Measurements from ENCODE around the gene EVL. TPM values are rescaled to one million over a fixed set of nuclear protein-coding genes. Genes with fewer than 3 reads are reported as not detected.

EVL gene
- total RNA-seq, 1 donor from 2014 or later, result 11.7 TPM

DNA sequence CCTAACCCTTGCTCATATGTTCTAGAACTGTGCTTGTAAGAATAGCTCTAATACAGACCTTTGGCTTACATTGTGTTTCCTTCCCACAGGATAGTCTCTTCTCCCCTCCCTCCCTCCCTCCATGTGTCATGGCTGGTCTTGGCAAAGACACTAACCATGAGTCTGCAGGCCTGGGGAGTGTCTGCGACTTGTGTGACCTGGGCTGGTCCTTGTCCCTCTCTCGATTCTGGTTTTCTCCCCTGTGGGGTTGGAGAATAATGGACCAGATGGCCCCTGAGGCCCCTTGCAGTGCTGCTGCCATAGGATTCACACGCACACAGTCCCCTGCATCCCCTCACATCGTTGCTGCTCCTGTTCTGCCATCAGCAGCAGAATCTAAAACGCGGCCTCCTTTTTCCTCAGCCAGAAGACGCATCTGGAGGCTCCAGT, 64.0 kb downstream of the EVL start:
- no peak for DNase-seq (ENCODE audit: low spot score in 2 of 2)
- Histone ChIP-seq H3K4me3 (no peak overlapping the region), H3K27me3 (no peaks in the 10 kb centered on the region), H3K9me3 (no peaks in the 10 kb centered on the region), H3K36me3 (peaks cover 6 to 11% of the 10 kb centered on the region in 2 donors), H3K4me1 (no peaks in the 10 kb centered on the region), H3K27ac (no peak overlapping the region)
- TF ChIP-seq, protein P1, sequence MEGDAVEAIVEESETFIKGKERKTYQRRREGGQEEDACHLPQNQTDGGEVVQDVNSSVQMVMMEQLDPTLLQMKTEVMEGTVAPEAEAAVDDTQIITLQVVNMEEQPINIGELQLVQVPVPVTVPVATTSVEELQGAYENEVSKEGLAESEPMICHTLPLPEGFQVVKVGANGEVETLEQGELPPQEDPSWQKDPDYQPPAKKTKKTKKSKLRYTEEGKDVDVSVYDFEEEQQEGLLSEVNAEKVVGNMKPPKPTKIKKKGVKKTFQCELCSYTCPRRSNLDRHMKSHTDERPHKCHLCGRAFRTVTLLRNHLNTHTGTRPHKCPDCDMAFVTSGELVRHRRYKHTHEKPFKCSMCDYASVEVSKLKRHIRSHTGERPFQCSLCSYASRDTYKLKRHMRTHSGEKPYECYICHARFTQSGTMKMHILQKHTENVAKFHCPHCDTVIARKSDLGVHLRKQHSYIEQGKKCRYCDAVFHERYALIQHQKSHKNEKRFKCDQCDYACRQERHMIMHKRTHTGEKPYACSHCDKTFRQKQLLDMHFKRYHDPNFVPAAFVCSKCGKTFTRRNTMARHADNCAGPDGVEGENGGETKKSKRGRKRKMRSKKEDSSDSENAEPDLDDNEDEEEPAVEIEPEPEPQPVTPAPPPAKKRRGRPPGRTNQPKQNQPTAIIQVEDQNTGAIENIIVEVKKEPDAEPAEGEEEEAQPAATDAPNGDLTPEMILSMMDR (IDR thresholded peaks at IDR 0.05), result no peak
- intact Hi-C loops (cut with DNase I), result no loop called here

DNA sequence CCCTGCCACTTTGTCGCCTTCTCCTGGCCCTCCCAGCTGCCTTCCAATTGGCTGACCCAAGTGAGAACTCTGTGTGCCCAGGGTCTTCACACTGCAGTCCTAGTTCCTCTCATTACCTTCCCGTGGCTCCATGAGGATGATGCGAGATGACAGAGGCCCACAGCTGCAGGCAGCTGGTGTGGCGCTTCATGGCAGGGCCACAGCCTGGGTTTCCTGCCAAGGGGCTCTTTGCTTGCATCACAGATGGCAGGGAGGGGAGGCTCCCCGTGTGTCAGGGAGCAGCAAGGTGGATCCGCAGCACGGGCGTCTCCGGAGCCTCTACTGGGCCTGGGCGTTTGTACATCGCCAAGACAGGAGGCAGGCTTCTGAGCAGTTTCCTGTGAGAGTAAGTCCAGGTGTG, 65.3 kb downstream of the EVL start:
- intact Hi-C loops (cut with DNase I), result no loop called here
- no peak overlapping the region for H3K27ac ChIP-seq
- peaks cover 8 to 11% of the 10 kb centered on the region in 2 donors for H3K36me3 ChIP-seq
- no peak overlapping the region for H3K4me3 ChIP-seq
- H3K27me3 ChIP-seq, result no peaks in the 10 kb centered on the region
- no peaks in the 10 kb centered on the region for H3K4me1 ChIP-seq
- H3K9me3 ChIP-seq, result no peaks in the 10 kb centered on the region
- TF ChIP-seq, protein P1 (IDR thresholded peaks at IDR 0.05), result no peak
- DNase-seq (ENCODE audit: low spot score in 2 of 2), result no peak

DNA sequence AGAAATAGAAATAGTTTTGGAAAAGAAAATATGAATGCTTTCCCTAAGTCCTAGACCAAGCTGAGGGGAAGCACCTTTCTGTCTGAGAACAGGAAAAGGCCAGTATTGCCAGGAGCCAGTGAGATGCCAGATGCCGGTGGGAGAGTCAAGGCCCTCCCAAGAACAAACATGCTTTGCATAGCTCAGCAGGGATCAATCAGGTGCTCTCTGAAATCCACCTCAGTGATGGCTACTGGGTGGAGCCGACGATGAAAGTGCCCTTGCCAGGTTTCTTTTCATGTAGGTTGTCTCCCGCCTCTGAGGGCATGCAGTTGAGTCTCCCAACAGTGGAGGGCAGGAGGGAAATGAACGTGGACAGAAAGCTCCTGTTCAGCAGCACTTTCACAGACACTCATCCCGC, 66.0 kb downstream of the EVL start:
- H3K4me1 ChIP-seq, result no peaks in the 10 kb centered on the region
- intact Hi-C loops (cut with DNase I), result no loop called here
- TF ChIP-seq, protein P1 (IDR thresholded peaks at IDR 0.05), result no peak
- no peak overlapping the region for H3K27ac ChIP-seq
- no peak overlapping the region for H3K4me3 ChIP-seq
- DNase-seq (ENCODE audit: low spot score in 2 of 2), result no peak
- H3K27me3 ChIP-seq, result no peaks in the 10 kb centered on the region
- no peaks in the 10 kb centered on the region for H3K9me3 ChIP-seq
- peaks cover 8 to 11% of the 10 kb centered on the region in 2 donors for H3K36me3 ChIP-seq

- H3K27ac ChIP-seq, result peak overlapping the region in 1 of 2 donors; percentile 13
- intact Hi-C loops (cut with DNase I), result no loop called here
- no peak for DNase-seq (ENCODE audit: low spot score in 2 of 2)
- H3K27me3 ChIP-seq, result no peaks in the 10 kb centered on the region
- no peak overlapping the region for H3K4me3 ChIP-seq
- no peaks in the 10 kb centered on the region for H3K9me3 ChIP-seq
- TF ChIP-seq, protein P1 (IDR thresholded peaks at IDR 0.05), result no peak
- H3K36me3 ChIP-seq, result peaks cover 8 to 11% of the 10 kb centered on the region in 2 donors
- no peaks in the 10 kb centered on the region for H3K4me1 ChIP-seq
Observed at GRCh38 chr14:100132161-100132902, 67.1 kb downstream of the EVL start.

GRCh38 chr14:100132903-100133510, 67.8 kb downstream of the EVL start:
- Histone ChIP-seq H3K27ac (peak overlapping the region in 1 of 2 donors; percentile 27), H3K36me3 (peaks cover 8 to 11% of the 10 kb centered on the region in 2 donors), H3K27me3 (no peaks in the 10 kb centered on the region), H3K4me3 (no peak overlapping the region), H3K9me3 (no peaks in the 10 kb centered on the region), H3K4me1 (no peaks in the 10 kb centered on the region)
- TF ChIP-seq, protein P1 (IDR thresholded peaks at IDR 0.05), result no peak
- no peak for DNase-seq (ENCODE audit: low spot score in 2 of 2)
- intact Hi-C loops (cut with DNase I), result no loop called here
